ENCODE measurements around the gene FZD4.

DNA sequence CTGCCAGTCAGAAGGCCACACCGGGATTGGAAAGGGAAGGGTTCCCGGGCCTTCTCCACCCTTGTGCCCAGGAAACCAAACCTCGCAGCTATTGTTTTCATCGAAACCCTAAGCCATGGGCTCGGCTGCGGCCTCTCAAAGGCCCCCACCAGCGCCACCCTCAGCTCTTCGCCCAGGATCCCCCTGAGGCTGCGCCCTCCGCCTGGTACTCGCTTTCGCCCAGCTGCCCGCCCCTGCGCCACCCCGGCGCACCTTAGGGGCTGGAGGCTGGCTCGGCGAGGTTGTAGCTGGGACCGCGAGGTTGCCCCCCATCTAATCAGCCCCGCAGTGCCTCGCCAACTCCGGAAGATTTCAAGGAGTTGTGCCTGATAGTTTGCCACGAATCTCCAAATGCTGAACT, 49.0 kb downstream of the FZD4 start:
- TF ChIP-seq GATA2 (IDR thresholded peaks at IDR 0.05; ENCODE audit: low read depth, low read length) (no peak), GATA3 (IDR thresholded peaks at IDR 0.05; ENCODE audit: low read depth, low read length) (no peak)
